ENCODE data around the gene RLN3.

RLN3 gene

DNA sequence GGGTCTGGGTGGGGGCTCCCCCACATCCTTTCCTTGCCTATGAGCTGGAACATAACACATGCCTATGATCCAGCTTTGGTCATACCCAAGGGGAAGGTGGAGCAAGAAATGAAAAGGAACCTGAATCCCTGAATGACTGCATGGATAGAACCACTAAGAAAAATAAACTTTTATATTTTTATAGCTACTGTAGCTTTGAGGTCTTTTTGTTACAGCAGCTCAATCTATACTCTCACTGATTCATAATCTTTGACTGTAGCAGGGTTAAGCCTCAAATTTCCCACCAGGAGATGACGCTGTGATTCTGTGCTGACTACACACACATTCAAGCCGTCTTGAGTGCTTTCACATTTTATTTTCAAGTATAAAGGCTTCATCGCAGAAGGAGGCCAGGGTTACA, 25.1 kb downstream of the RLN3 start:
- peaks cover 41% of the 10 kb centered on the region for H3K36me3 Mint-ChIP-seq
- H3K27me3 Mint-ChIP-seq = peaks cover 15% of the 10 kb centered on the region
- H3K9me3 Mint-ChIP-seq = no peaks in the 10 kb centered on the region
- no peak overlapping the region for H3K4me3 Mint-ChIP-seq
- ATAC-seq = no peak
- H3K27ac Mint-ChIP-seq = no peak overlapping the region
- H3K4me1 Mint-ChIP-seq = peaks cover 6% of the 10 kb centered on the region

DNA sequence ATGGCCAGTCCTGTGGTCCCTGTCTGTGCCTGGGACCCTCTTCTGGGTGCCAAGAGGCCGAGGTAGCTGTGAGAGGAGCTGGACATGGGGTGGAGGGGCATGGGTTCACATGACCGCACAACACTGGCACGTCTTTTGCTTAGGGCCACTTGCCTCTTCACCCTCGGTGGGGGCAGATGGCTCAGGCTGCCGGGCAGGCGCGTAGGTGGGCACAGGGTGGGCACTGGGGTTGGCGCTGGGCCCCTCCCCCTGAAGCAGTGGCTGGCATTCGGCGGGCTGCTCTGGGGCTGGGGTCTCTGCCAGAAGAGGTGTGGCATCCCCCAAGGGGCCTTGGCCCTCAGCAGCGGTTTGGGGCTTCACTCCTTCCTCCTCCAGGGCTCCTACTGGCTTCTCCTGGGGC, 25.6 kb downstream of the RLN3 start:
- no peak for ATAC-seq
- H3K27ac Mint-ChIP-seq = no peak overlapping the region
- H3K4me1 Mint-ChIP-seq = peaks cover 11% of the 10 kb centered on the region
- peaks cover 20% of the 10 kb centered on the region for H3K27me3 Mint-ChIP-seq
- no peaks in the 10 kb centered on the region for H3K9me3 Mint-ChIP-seq
- peaks cover 36% of the 10 kb centered on the region for H3K36me3 Mint-ChIP-seq
- no peak overlapping the region for H3K4me3 Mint-ChIP-seq

DNA sequence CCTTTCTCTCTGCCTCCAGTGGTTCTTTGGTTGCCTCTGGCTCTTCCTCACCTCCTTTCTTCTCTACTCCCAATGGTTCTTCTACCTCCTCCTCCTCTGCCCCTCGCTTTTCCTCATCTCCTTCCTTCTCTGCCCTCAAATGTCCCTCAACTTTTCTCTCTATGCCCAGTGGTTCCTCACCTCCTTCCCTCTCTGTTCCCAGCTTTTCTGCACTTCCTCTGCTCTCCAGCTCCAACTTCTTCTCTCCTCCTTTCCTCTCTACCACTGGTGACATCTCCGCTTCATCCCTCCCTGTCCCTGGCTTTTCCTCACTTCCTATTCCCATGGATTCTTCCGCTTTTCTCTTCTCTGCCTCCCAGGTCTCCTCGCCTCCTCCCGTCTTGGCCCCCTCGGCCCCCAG, 26.2 kb downstream of the RLN3 start:
- Mint-ChIP-seq H3K27ac (no peak overlapping the region), H3K27me3 (peaks cover 26% of the 10 kb centered on the region), H3K9me3 (no peaks in the 10 kb centered on the region), H3K36me3 (peaks cover 32% of the 10 kb centered on the region), H3K4me1 (peaks cover 17% of the 10 kb centered on the region), H3K4me3 (no peak overlapping the region)
- ATAC-seq = no peak

DNA sequence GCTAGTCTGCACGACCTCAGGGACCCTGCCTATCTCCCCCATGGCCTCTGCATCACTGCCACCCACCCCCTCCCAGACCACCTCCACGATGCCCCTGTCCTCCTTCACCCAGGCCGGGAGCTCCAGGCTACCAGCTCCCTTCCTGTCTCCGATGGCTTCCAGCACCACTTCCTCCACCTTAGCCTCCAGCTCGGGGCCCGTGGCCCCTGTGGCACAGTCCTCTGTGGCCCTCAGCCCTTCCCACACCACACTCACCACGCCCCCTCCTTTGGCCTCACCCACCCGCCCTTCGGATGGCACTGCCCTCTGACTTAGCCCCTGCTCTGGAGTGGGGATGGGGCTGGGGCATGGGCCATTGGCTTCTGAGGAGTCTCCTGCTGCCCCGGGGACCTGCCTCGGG, 26.8 kb downstream of the RLN3 start:
- Mint-ChIP-seq H3K9me3 (no peaks in the 10 kb centered on the region), H3K4me1 (peaks cover 20% of the 10 kb centered on the region), H3K4me3 (no peak overlapping the region), H3K27ac (no peak overlapping the region), H3K27me3 (peaks cover 32% of the 10 kb centered on the region), H3K36me3 (peaks cover 31% of the 10 kb centered on the region)
- ATAC-seq = no peak

DNA sequence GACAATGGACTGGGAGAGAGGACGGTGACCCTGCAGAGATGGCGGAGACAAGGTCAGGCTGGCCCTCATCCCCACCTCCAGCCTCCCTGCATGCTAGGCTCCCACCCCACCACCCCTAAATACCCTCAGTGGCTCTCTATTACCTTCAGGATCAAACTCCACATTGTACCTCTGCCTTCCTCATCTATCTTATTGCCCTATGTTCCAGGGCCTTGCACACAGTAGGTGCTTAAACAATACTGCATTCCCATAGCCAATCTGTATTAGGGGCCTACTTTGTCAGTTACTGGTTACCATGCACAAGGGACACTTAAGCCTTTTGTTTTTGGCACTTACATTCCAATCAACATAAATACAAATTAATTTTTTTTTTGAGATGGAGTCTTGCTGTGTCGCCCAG, 27.4 kb downstream of the RLN3 start:
- H3K4me3 Mint-ChIP-seq = no peak overlapping the region
- no peak for ATAC-seq
- no peak overlapping the region for H3K27ac Mint-ChIP-seq
- peaks cover 22% of the 10 kb centered on the region for H3K4me1 Mint-ChIP-seq
- H3K9me3 Mint-ChIP-seq = no peaks in the 10 kb centered on the region
- peaks cover 37% of the 10 kb centered on the region for H3K27me3 Mint-ChIP-seq
- H3K36me3 Mint-ChIP-seq = peaks cover 25% of the 10 kb centered on the region

DNA sequence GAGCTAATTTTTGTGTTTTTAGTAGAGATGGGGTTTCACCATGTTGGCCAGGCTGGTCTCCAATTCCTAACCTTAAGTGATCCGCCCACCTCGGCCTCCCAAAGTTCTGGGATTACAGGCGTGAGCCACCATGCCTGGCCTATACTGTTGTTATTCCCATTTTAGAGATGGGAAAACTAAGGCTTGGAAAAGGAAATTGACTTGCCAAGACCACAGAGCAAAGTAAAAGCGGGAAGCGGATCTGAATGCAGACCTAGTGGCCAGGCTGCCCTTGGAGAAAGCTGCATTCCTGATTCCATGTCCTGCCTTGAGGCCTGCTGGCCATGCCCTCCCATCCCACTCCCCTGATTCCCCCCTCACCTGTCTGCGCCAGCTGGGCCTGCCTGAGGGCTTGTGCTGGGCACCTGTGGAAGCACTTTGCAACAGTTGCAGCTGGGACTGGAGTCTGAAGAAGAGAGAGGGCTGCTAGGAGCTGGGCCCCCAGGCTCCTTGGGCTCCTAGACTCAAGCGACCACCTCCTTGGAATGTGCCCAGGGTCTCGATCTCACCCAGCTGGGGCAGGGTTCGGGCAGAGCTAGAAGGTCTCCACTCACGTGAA, 28.2 kb downstream of the RLN3 start:
- peaks cover 18% of the 10 kb centered on the region for H3K36me3 Mint-ChIP-seq
- no peak overlapping the region for H3K4me3 Mint-ChIP-seq
- H3K9me3 Mint-ChIP-seq = no peaks in the 10 kb centered on the region
- ATAC-seq = no peak
- peaks cover 45% of the 10 kb centered on the region for H3K27me3 Mint-ChIP-seq
- no peak overlapping the region for H3K27ac Mint-ChIP-seq
- H3K4me1 Mint-ChIP-seq = peaks cover 22% of the 10 kb centered on the region

DNA sequence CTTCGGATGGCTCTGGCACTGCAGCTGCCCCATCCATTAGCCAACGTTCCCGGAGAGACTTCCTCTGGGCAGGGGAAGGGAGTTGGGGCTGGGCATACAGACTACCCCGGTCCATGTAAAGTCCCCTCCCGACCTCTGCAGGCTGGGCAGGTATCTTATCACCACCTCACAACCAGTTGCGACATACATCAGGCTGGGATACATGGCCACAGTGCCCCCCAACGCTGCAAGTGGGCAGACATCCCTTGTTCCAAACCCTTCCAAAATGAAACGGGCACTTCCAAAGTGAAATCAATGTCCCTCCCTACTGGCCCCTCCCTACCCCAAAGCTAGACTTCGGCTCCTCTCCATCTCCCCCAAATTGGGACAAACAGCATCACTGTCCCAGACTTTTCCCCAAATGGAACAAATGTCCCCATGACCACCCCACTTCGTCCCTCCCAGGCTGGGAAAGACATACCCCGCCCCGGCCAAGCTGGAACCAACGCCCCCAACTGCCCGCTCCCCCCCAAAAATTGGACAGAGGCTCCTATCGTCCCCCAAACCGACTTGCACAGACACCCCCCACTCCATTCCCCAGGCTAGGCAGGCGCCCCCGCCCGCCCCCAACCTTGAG, 28.9 kb downstream of the RLN3 start:
- ATAC-seq = no peak
- H3K4me3 Mint-ChIP-seq = no peak overlapping the region
- no peak overlapping the region for H3K27ac Mint-ChIP-seq
- H3K27me3 Mint-ChIP-seq = peaks cover 50% of the 10 kb centered on the region
- H3K9me3 Mint-ChIP-seq = no peaks in the 10 kb centered on the region
- H3K4me1 Mint-ChIP-seq = peaks cover 22% of the 10 kb centered on the region
- H3K36me3 Mint-ChIP-seq = peaks cover 13% of the 10 kb centered on the region

DNA sequence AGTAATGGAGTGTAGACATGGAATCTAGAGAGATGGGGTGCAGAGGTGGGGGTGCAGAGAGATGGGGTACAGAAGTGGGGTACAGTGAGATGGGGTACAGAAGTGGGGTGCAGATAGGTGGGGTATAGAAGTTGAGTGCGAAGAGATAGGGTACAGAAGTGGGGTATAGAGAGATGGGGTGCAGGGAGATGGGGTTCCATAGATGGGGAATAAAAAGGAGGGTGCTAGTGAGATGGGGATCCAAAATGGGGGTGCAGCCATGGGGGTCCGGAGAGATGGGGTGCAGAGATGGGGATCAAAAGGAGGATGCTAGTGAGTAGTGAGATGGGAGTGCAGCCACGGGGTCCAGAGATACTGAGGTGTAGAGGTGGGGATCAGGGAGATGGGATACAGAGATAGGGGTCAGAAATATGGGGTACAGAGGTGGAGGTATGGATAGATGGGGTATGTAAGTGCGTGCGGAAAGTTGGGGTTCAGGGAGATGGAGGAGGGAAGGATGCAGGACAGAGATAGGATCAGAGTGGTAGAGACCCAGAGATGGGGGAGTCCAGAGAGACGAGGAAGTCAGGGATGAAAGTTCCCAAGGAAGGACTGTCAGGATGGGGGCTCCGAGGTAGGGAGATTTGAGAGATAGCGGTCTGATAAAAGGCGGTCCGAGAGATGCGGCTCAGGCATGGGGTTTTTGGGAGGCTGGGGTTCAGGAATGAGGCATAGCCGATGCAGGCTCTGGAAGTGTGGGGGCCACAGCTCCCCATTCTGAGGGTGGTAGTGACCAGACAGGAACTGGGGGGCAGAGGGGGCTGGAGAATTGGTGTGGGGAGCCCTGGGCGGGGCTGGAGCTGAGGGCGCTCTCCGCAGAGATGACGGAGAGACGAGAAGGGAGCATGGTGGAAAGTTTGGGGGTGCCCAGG, 30.5 kb downstream of the RLN3 start:
- peaks cover 50% of the 10 kb centered on the region for H3K27me3 Mint-ChIP-seq
- no peak for ATAC-seq
- no peak overlapping the region for H3K27ac Mint-ChIP-seq
- H3K36me3 Mint-ChIP-seq = no peaks in the 10 kb centered on the region
- H3K4me1 Mint-ChIP-seq = peaks cover 22% of the 10 kb centered on the region
- no peaks in the 10 kb centered on the region for H3K9me3 Mint-ChIP-seq
- no peak overlapping the region for H3K4me3 Mint-ChIP-seq

DNA sequence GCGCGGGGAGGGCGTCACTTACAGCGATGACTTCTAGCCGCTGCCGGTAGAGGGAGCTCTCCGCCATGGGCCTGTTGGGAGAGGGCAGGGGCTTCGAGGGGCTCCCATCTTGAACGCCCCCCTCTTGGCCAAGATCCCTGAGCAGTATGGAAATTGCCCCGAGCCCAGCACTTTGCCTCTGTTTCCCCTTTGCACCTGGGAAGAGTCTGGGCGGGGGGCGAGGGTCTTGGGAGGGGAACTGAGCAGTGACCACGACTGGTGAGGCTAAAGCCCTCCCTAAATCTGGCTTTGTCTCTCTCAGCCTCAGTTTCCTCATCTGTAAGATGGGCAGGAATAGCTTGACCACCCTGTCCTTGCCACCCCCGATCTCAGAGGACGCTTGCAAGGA, 31.1 kb downstream of the RLN3 start:
- H3K4me1 Mint-ChIP-seq = peaks cover 22% of the 10 kb centered on the region
- ATAC-seq = no peak
- H3K9me3 Mint-ChIP-seq = no peaks in the 10 kb centered on the region
- H3K4me3 Mint-ChIP-seq = no peak overlapping the region
- peaks cover 50% of the 10 kb centered on the region for H3K27me3 Mint-ChIP-seq
- H3K36me3 Mint-ChIP-seq = no peaks in the 10 kb centered on the region
- H3K27ac Mint-ChIP-seq = no peak overlapping the region

DNA sequence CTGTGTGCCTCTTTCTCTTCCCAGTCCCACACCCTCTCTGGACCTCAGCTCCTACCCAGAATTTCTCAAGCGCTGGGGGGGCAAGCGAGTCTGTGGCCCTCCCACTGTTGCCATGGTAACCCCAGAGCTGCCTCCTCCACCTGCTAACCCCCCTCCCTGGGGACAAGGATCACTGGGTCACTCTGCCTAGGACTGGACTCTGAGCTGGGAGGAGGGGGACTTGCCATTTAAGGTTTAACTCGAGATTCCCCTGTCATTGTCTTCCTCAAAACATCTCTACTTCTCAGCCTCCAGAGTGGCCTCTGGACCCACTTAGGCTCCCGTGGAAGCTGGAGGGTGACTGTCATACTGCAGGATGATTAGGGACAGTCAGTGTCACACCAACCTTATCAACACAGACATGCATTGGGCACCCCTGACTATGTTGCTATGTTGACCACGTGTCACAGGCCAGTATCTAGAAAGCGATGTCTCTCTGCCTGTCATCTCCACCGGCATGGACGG, 31.8 kb downstream of the RLN3 start:
- Mint-ChIP-seq H3K4me3 (no peak overlapping the region), H3K27me3 (peaks cover 50% of the 10 kb centered on the region), H3K36me3 (no peaks in the 10 kb centered on the region), H3K27ac (no peak overlapping the region), H3K4me1 (peaks cover 22% of the 10 kb centered on the region), H3K9me3 (no peaks in the 10 kb centered on the region)
- ATAC-seq = no peak

DNA sequence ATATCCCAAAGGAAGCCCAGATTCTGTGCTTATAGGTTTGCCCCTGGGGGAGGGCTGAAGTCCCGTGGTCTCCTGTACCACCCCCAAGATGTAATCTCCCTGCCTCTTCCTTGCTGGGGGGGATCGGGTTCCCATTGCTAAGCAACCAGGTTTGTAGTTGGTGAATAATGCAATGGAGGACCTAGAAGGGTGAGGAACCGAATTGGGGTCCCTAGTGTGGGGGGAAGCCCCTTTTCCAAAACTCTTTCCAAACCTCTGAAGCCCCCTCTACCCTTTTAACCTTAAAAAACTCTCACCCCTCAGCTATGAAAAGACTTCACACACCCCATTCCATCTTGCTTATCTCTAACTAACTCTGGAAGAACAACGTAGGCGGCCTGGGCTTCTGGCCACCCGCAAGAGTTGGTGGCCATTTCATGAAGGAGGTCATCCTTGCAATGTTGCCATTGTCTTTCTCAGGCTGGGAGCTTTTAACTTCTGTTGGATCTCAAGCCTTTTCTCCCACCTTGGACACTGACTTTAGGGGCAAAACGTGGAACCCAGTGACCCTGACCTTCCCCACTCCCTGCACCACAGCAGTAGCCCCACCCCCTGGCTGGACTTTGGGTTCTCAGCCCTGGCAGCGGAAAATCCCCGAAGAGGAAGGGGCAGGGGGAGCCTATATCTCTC, 33.3 kb downstream of the RLN3 start:
- H3K27me3 Mint-ChIP-seq = peaks cover 55% of the 10 kb centered on the region
- peaks cover 26% of the 10 kb centered on the region for H3K4me1 Mint-ChIP-seq
- ATAC-seq = no peak

DNA sequence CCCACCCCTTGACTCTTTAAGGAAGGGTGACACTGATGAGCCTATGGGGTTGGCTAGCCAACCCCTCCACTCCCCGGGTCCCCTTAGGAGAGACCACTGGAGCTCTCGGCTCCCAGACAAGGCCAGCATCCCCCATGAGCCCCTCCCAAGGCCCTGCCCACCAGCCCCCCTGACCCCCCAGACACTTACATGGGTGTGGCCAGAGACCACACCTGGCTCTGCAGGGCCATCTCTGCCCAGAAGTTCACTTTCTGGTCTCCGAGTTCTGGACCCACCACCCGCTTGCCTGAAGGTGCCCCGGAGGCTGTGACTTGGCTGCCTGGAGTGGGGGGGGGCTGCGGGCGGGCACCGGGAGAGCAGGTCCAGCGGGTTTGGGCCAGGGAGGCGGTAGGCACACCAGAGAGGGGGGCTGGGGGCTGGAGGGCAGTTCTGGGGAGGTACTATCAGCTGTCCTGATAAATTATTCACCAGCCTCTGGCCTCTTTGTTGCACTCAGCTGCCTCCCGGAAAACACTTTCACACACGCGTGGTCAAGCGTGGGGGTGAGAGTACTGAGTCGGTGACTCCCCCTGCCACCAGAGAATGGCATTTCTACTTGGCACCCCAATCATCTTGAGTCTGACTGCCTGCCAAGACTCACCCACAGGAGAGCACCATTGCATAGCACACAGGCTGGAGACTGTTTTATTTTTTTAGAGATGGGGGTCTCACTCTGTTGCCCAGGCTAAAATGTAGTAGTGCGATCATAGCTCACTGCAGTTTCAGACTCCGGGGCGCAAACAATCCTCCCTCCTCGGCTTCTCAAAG, 34.0 kb downstream of the RLN3 start, which contains the start of gene PALM3:
TSS of gene PALM3 (minus strand) at position 326 of the 807 bp plus-strand sequence. CDS start at position 230, 96 bp downstream.
- no peaks in the 10 kb centered on the region for H3K36me3 Mint-ChIP-seq
- no peak within 1 kb of the TSS for H3K4me3 Mint-ChIP-seq
- H3K9me3 Mint-ChIP-seq = no peaks in the 10 kb centered on the region
- no peak within 1 kb of the TSS for H3K27ac Mint-ChIP-seq
- H3K27me3 Mint-ChIP-seq = peaks cover 57% of the 10 kb centered on the region
- peak; percentile 19 for ATAC-seq
- H3K4me1 Mint-ChIP-seq = peaks cover 31% of the 10 kb centered on the region

More for the DNA sequence above, 33.3 kb downstream of the RLN3 start:
- no peak overlapping the region for H3K27ac Mint-ChIP-seq
- no peaks in the 10 kb centered on the region for H3K9me3 Mint-ChIP-seq
- no peaks in the 10 kb centered on the region for H3K36me3 Mint-ChIP-seq
- H3K4me3 Mint-ChIP-seq = no peak overlapping the region

DNA sequence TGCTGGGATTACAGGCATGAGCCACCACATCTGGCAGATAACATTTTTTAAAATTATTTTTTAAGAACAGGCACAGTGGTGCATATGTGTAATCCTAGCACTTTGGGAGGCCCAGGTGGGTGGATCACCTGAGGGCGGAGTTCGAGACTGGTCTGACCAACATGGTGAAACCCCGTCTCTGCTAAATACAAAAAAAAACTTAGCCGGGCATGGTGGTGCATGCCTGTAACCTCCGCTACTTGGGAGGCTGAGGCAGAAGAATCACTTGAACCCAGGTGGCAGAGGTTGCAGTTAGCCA, 34.6 kb downstream of the RLN3 start:
- Mint-ChIP-seq H3K4me1 (peaks cover 31% of the 10 kb centered on the region), H3K27me3 (peaks cover 53% of the 10 kb centered on the region), H3K4me3 (no peak overlapping the region), H3K36me3 (no peaks in the 10 kb centered on the region), H3K27ac (no peak overlapping the region), H3K9me3 (no peaks in the 10 kb centered on the region)
- no peak for ATAC-seq

DNA sequence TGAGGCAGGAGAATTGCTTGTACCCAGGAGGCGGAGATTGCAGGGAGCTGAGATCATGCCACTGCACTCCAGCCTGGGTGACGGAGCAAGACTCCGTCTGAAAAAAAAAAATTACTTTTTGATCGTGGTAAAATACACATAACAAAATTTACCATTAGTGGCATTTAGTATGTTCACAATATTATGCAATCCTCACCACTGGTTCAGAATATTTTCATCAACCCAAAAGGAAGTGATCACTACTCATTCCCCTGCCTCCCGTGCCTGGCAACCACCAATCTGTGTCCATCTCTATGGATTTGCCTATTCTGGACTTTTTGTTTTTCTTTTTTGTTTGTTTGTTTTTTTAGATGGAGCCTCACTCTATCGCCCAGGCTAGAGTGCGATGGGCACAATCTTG, 35.2 kb downstream of the RLN3 start:
- Mint-ChIP-seq H3K27ac (no peak overlapping the region), H3K4me1 (peaks cover 25% of the 10 kb centered on the region), H3K4me3 (no peak overlapping the region), H3K27me3 (peaks cover 47% of the 10 kb centered on the region), H3K9me3 (no peaks in the 10 kb centered on the region), H3K36me3 (no peaks in the 10 kb centered on the region)
- ATAC-seq = no peak

Data from stimulated activated memory B cell treated with anti-CD40 and anti-IgM and Interleukin-4, amounts not matched to agents 10 μg/mL and 1 μg/mL and 100 μg/mL, for 72 hours (primary cell).